Uterus (tissue), 2 donors: ENCODE data around the gene LYAR.

Experiments used
- POLR2A ChIP-seq, 2 donors: fragments of 450-650 bp; IDR thresholded peaks; one replicate each; pipeline ENCODE4 v1.6.1; 2016; ENCODE audit warnings: antibody characterized with exemption in 2 of 2, mild to moderate bottlenecking in 1 of 2, moderate library complexity in 1 of 2
- TF ChIP-seq, protein P1 (sequence below), 4 experiments: fragments of 200-600 bp in 2 of 4; fragments of 450-650 bp in 2 of 4; sonication (generic) in 2 of 4; IDR thresholded peaks; one replicate each; pipeline ENCODE4 v1.5.1; 2016 to 2019; ENCODE audit warnings: antibody characterized with exemption in 4 of 4, mild to moderate bottlenecking in 2 of 4, moderate library complexity in 1 of 4

DNA sequence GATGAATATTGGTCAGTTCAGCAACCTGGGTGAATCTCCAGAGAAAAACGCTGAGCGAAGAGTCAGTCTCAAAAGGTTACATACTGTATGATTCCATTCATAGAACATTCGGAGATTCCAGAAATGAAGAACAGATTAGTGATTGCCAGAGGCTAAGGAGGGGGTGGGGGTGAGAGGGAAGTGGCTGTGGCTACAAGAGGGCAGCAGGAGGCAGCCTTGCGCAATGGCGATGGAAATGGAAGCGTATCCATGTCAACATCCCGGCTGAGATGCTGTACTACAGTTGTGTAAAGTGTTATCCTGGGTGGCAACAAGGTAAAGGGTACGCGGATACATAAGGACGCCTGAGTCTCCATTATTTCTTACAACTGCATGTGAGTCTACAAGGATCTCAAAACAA, 18.0 kb downstream of the LYAR start:
- TF ChIP-seq POLR2A (IDR thresholded peaks at IDR 0.05), result no peak
- TF ChIP-seq, protein P1, sequence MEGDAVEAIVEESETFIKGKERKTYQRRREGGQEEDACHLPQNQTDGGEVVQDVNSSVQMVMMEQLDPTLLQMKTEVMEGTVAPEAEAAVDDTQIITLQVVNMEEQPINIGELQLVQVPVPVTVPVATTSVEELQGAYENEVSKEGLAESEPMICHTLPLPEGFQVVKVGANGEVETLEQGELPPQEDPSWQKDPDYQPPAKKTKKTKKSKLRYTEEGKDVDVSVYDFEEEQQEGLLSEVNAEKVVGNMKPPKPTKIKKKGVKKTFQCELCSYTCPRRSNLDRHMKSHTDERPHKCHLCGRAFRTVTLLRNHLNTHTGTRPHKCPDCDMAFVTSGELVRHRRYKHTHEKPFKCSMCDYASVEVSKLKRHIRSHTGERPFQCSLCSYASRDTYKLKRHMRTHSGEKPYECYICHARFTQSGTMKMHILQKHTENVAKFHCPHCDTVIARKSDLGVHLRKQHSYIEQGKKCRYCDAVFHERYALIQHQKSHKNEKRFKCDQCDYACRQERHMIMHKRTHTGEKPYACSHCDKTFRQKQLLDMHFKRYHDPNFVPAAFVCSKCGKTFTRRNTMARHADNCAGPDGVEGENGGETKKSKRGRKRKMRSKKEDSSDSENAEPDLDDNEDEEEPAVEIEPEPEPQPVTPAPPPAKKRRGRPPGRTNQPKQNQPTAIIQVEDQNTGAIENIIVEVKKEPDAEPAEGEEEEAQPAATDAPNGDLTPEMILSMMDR (IDR thresholded peaks at IDR 0.05), result no peak
